Tibial nerve (tissue), 4 donors: ENCODE measurements around the gene PDCD11.

Experiments
- EP300 ChIP-seq, 2 donors: sonication (generic); formaldehyde crosslinking; IDR thresholded peaks; one replicate each; pipeline ENCODE4 v1.6.1; 2017; ENCODE audit warnings: antibody characterized with exemption in 2 of 2, mild to moderate bottlenecking in 1 of 2
- TF ChIP-seq, protein P1 (sequence below), 5 experiments: fragments of 200-600 bp in 3 of 5; fragments of 450-650 bp in 2 of 5; sonication (generic) in 3 of 5; IDR thresholded peaks; one replicate each; pipeline ENCODE4 v1.5.1; 2016 to 2019; ENCODE audit warnings: antibody characterized with exemption in 5 of 5, mild to moderate bottlenecking in 3 of 5, moderate library complexity in 2 of 5

DNA sequence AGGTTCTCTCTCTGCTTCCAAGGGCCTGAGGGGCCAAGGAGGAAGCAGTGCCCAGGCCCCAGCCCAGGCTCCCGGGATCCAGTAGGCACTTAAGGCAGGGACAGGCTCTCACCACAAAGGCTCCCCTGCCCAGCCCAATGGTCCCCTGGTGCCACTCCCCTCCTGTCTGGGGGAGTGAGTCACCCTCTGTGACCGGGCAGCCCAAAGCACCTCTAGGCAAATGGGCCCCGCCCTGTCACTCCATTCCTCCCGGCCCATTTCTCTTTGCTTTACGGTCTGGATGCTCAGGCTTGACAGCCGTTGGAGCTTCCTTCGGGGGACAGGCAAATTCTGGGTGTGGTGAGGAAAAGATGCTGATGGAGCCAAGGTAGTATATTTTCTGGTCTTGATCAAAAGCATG lies 82.7 kb downstream of the PDCD11 start, which contains the start of gene CALHM3:
- no peak for TF ChIP-seq EP300 (IDR thresholded peaks at IDR 0.05)
- TF ChIP-seq, protein P1, sequence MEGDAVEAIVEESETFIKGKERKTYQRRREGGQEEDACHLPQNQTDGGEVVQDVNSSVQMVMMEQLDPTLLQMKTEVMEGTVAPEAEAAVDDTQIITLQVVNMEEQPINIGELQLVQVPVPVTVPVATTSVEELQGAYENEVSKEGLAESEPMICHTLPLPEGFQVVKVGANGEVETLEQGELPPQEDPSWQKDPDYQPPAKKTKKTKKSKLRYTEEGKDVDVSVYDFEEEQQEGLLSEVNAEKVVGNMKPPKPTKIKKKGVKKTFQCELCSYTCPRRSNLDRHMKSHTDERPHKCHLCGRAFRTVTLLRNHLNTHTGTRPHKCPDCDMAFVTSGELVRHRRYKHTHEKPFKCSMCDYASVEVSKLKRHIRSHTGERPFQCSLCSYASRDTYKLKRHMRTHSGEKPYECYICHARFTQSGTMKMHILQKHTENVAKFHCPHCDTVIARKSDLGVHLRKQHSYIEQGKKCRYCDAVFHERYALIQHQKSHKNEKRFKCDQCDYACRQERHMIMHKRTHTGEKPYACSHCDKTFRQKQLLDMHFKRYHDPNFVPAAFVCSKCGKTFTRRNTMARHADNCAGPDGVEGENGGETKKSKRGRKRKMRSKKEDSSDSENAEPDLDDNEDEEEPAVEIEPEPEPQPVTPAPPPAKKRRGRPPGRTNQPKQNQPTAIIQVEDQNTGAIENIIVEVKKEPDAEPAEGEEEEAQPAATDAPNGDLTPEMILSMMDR (IDR thresholded peaks at IDR 0.05) = no peak
